Stimulated activated CD4-positive, alpha-beta T cell treated with anti-CD3 and anti-CD28 coated beads, TNF-alpha, amount 100 ng/mL, for 24 hours (primary cell): Measurements from ENCODE around the gene TRIM28.
"Not testable (repeated sequence)": the region's sequence is repeated elsewhere in the genome, so short reads cannot be mapped to it uniquely, and the experiment has no call there.

ENCODE experiments used
- DNase-seq, 3 experiments: peaks; one replicate each; pipeline ENCODE4 v3.0.0-alpha.2; 2020; ENCODE audit warnings: low read depth in 3 of 3

The TRIM28 gene

GRCh38 chr19:58543826-58544590, at the start of gene TRIM28:
Gene TRIM28 (plus strand): TSS chr19:58544064. CDS start chr19:58544758, 694 bp downstream.
- peak; percentile 100 for DNase-seq

DNA sequence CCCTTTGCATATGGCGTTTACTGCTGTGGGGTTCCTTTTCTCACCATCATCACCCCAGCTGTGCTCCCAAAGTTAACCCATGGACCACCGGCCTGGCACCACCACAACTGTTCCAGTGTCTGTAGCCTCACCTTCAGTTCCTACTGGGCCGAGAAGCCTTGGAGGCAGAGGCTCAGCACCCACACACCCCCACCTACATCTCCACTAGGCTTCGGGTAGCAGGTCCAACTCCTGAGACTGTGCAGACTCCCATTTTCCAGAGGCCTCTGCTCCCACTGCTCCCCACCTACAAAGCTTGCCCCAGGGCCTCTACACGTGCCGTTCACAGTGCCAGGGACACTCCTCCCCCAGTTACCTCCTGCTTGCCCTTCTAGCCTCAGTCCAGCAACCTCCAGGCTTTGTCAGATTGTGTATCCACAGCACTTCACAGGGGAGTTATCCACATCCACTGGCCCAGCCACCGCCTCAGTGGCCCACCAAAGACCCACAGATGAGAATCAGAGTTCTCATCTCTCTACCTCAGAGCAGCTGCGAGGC, 46.2 kb upstream of the TRIM28 start:
- DNase-seq = no peak

GRCh38 chr19:58498316-58499020, 45.4 kb upstream of the TRIM28 start:
- DNase-seq = no peak

DNA sequence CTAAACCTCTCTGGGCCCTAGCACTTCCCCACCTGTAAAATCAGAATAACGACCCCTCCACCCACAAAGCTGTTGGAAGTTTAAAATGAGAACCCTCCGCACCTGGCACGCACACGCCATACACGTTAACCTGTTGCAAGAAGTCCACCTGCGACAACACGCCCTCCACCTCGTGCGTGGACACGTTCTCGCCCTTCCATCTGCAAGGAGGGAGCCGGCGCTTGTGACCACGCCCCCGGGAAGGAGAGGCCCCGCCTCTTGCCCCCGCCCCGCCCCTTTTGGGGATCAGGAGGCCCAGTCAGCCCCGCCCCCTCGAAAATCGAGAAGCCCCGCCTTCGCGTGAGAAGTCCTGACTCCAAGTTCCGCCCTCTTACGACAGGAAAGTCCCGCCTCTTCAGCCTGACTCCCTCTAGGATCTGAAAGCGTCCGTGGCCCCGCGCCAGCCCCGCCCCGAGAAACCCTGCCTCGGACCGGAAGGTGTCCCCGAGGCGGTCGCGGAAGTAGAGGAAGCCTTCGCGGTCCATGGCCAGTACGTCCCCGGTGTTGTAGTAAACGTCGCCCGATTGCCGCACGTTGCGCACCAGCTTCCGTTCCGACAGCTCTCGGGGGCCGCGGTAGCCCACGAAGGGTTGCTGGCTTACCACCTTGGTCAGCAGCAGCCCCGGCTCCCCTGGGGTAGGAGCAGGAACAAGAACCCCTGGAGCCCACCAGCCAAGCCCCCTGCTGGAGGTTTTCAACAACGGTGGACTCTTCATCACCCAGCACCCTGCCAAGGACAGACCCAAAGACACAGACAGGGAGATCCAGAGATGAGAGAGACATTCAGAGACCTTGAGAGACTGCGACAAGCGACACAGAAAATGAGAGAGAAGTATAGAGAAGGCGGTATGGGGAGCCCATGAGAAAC, 44.6 kb upstream of the TRIM28 start:
- peak; percentile 97 to 100 (median 98) for DNase-seq

- DNase-seq = no peak
Observed at GRCh38 chr19:58500242-58500641, 43.6 kb upstream of the TRIM28 start.

- DNase-seq = not testable (repeated sequence)
Observed at GRCh38 chr19:58507602-58508223, 36.2 kb upstream of the TRIM28 start.

DNA sequence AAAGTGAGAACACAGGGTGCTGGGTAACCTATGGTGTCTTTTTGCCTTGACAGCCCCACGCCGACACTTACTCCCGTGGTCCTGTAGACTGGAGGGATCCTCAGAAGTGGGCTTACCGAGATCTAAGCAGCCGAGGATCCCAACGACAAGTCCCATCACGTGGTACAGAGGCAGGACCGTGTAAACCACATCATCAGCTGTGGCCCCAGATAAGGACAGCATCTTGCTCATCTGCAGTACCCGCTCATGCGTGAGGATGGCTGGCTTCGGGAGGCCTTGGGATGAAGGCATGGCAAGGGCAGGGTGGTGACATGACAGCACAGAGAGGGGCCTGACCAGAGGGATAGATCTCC, 34.2 kb upstream of the TRIM28 start:
- DNase-seq = no peak

GRCh38 chr19:58510084-58510862, 33.6 kb upstream of the TRIM28 start:
- DNase-seq = no peak

DNA sequence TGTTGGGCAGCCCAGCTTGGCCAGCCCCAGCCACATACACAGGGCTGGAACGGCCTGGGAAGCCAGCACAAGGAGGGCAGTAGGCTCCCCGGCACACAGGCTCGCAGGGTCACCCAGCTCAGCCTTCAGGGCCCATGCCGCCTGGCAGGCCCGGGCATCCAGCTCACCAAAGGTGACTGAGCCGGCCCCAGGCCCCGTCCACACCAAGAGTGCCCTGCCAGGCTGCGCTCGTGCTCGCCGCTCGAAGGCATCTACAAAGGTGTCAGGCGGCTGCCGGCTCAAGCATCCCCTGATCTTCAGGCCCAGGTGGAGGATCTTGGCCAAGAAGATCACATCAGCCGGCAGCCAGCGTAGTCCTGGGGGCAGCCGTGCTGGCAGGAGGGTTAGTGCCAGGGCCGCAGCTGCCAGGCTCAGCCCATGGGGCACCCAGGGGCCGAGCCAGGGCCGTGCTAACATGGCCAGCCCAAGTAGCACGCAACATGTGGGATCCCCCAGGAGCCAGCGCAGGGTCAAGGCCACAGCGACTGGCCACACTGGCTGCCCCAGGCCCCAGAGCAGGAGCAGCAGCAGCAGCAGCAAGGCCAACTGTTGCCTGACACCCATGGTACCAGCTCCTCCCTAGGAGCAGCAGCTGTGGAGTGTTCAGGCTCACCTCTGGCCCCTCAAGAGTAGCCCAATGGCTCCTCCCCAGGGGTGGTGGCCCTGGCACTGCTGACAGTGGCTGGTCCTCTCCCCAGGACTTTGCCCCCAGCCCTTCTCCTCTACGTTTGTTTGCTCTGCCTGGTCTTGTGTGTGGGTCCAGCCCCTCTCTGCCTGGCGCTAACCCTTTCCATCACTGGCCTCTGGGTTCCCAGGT, 32.3 kb upstream of the TRIM28 start, which contains the start of gene SLC27A5:
TSS of gene SLC27A5 (minus strand) at position 640 of the 856 bp plus-strand sequence. CDS start at position 603, 37 bp downstream.
- DNase-seq = no peak

DNA sequence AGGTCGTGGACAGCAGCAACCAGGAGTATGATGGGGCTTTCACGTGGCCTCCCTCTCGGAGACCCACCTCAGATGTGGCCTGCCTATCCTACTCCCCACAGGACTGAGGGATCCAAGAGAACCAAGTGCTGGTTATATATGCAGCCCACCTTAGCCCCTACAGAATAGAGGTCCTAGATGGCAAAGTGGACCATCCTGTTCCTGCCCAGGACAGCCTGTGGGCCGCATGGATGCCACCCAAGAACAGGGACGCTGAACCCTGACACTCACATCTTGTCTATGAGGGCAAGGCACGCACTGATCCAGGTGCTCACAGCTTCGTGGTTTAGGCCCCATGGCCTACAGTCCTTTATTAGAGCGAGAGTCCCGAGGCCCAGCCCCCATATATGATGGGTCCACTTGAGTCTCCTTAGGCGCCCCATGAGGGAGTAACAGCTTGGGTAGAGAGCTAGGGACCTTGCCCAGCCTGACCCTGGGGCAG, 30.6 kb upstream of the TRIM28 start:
- DNase-seq = no peak

- peak; percentile 90 to 95 (median 91) for DNase-seq
Observed at GRCh38 chr19:58513694-58514563, 29.9 kb upstream of the TRIM28 start.

DNA sequence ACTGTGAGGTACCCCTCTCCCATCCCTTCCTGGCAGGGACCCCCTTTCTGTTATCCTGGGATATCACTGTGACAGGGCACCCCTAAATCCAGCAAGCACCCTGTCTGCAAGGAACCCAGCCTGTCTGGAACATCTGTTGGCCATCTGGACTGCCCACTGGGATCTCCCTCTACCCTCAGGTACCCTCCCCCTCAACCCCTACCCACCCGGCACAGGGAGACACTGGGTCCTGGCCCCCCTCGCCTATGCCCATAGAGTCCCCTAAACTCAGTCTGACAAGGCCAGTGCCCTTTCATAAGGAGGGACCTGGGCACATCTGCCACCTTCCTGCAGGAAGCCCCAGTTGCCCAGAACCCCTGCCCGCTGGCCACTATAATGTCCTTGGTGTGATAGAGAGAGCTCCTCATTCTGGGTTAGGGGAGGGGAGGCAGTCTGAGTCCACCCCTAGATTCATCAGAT, 29.3 kb upstream of the TRIM28 start:
- no peak for DNase-seq

- DNase-seq = no peak
Observed at GRCh38 chr19:58515259-58515658, 28.6 kb upstream of the TRIM28 start.

DNA sequence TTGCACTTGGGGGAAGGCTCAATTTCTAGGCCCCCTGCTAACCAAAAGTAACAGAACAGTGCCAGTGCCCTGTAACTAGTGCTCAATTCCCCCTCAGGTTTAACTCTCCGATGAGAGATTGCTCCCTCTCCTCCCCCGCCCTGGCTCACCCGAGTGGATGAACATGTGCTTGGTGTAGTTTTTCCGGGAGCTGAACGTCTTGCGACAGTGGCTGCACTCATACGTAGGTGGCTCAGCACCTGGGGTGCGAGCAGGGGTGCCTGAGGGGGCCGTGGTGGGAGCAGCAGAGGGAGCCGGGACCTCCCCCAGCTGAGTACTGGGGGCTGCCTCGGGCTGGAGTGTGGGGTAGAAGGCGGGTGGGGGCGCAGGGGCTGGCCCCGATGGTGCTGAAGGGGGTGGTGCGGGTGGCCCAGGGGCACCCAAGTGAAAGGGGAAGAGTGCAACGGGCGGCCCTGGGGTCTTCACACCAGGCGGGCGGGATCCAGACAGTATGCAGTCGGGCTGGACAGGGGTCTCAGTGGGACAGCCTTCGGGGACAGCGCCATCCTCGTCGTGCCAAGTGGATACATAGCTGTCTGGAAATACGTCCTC, 27.5 kb upstream of the TRIM28 start:
- no peak for DNase-seq

DNA sequence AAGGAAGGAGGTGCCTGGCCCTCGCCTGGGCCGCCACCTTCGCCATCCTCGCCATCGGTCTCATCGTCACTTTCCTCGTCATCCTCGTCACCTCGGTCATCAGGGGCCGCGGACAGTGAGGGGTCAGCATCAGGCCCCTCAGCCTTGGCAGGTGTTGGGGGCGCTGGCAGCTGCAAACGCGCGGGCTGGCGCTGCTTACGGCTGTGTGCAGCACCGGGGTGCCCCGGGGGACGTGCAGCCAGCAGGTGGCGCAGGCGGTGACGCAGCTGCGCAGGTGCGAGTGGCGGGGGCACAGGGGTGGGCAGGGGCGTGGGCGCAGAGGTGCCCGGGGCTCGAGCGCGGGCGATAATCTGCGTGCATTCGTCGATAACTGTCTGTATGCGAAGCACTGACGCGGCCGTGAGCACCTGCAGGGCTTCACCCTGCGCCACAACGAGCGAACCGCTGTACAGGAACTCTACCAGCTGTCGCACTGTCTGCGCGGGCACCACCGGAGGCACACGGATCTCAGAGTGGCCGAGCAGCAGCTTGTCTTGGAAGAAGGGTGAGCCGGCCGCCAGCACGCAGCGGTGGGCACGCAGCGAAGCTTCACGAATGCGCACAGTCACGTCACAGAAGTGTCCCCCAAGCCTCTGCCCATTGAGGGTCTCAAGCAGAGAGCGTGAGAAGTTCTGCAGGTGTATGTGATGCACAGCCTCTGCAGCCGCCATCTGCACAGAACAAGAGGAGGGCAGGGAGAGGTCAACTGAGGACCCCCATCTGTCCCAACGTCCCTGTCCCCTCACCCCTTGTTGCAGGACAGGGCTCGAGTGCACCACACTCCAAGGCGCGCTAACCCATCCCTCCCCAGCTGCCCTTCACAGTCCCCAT, 26.7 kb upstream of the TRIM28 start:
- DNase-seq = no peak

DNA sequence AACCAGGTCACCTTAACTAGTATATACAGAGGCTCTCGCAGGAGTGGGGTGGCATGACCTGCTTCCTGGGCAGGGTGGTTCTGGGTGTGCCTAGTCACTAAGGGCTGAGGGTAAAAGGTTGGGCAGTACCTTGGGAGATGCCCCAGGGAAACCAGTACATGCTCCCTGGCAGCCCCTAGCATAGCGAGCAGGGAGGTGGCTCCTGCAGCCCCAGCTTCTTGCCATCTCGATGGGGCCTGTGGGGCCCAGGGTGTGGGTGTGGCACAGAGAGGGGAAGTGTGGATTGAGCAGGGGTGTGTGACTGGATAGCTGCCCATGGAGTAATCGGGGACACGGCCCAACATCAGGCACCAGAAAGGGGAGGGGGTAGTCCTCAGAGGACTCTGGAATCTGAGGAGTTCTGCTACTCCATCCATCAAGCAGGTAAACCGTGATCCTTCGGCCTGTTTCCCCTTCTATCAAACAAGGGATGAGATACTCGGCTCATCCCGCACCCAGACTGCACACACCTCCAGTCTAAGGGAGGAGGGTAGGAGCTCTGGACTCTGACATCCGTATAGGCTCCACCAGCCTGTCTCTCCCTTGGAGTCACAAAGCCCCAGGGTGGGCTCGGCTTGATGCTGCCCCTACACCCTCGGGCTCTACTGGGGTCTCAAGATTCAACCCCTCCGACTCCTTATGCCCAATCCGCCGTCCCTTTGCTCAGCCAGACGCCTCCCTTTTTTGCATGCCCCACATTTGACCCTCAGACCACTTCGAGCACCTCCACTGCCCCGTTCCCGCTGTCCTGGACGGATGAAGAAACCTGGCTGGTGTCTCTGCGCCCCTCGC, 25.4 kb upstream of the TRIM28 start:
- no peak for DNase-seq
